Measurements from ENCODE around the gene ZNF140. TPM values are rescaled to one million over a fixed set of nuclear protein-coding genes. Genes with fewer than 3 reads are reported as not detected.
A peak's percentile ranks its signal among the peaks of the same experiment; 100 is the strongest.

Gene ZNF140
- total and polyA plus RNA-seq, 2 of the 13 experiments (the other 11 are each of a cell fraction or from before 2014, with no cell fraction given), result 8.7 to 13.5 TPM

- TF ChIP-seq ZNF281 (CRISPR knock-in tag; IDR thresholded peaks at IDR 0.05; ENCODE audit: borderline replicate concordance), result peak; percentile 50; the same call in 1 of the 2 replicates
- peak; percentile 64 for TF ChIP-seq UBTF (CRISPR knock-in tag; IDR thresholded peaks at IDR 0.05)
- TF ChIP-seq ZNF788 (CRISPR knock-in tag; IDR thresholded peaks at IDR 0.05; ENCODE audit: borderline replicate concordance), result peak; percentile 77; the same call in 1 of the 2 replicates
- peak; percentile 92 for TF ChIP-seq ZSCAN31 (CRISPR knock-in tag; IDR thresholded peaks at IDR 0.05; ENCODE audit: low read depth)
- peak in 1 of 2 experiments; percentile 87; a peak in 2 of 4 replicates for TF ChIP-seq KLF16 (CRISPR knock-in tag; IDR thresholded peaks at IDR 0.05)
- TF ChIP-seq ZNF607 (CRISPR knock-in tag; IDR thresholded peaks at IDR 0.05; ENCODE audit: borderline replicate concordance), result peak; percentile 84; the same call in 1 of the 2 replicates
- no peak for TF ChIP-seq ZBTB44 (CRISPR knock-in tag; IDR thresholded peaks at IDR 0.05)
- 0 out of 2 replicates have a peak, but pooled peaks have one; percentile 31 for TF ChIP-seq PLSCR1 (CRISPR knock-in tag; IDR thresholded peaks at IDR 0.05; ENCODE audit: borderline replicate concordance)
- no peak for TF ChIP-seq NCOA1 (CRISPR knock-in tag; IDR thresholded peaks at IDR 0.05)
- no peak for TF ChIP-seq ZBTB37 (CRISPR knock-in tag; IDR thresholded peaks at IDR 0.05)
- TF ChIP-seq ZNF263 (CRISPR knock-in tag; IDR thresholded peaks at IDR 0.05), result 0 out of 2 replicates have a peak, but pooled peaks have one; percentile 35
- TF ChIP-seq HNRNPL (IDR thresholded peaks at IDR 0.05; ENCODE audit: low read depth, low read length), result 0 out of 2 replicates have a peak, but pooled peaks have one; percentile 32
- TF ChIP-seq ZNF143 (CRISPR knock-in tag; IDR thresholded peaks at IDR 0.05), result peak; percentile 96
- TF ChIP-seq TAF1 (CRISPR knock-in tag; IDR thresholded peaks at IDR 0.05), result peak; percentile 94
- no peak for TF ChIP-seq IRX3 (CRISPR knock-in tag; IDR thresholded peaks at IDR 0.05; ENCODE audit: borderline replicate concordance, low read depth)
- TF ChIP-seq MXD4 (CRISPR knock-in tag; IDR thresholded peaks at IDR 0.05), result peak; percentile 84
- TF ChIP-seq ZNF577 (CRISPR knock-in tag; IDR thresholded peaks at IDR 0.05; ENCODE audit: borderline replicate concordance, low read depth), result no peak
- peak; percentile 82 for TF ChIP-seq HDAC1 (CRISPR knock-in tag; IDR thresholded peaks at IDR 0.05)
Measured at GRCh38 chr12:133130038-133130807, 49.5 kb downstream of the ZNF140 start, which contains the start of the genes ZNF10 and ZNF891 (continued).

All from HepG2 (cell line).